Hepatocyte (in vitro differentiated cells): Measurements from ENCODE around the gene MAGI2.

Experiments used
- EZH2 ChIP-seq: fragments of 200-600 bp; sonication (generic); IDR thresholded peaks from 2 replicates; pipeline ENCODE4 v1.6.1; 2016; ENCODE audit warnings: antibody characterized with exemption, mild to moderate bottlenecking, borderline replicate concordance
- TF ChIP-seq, protein P1 (sequence below): fragments of 200-600 bp; sonication (generic); IDR thresholded peaks from 2 replicates; pipeline ENCODE4 v1.5.1; 2016; ENCODE audit warnings: antibody characterized with exemption, mild to moderate bottlenecking; ENCODE audit not compliant: poor library complexity

DNA sequence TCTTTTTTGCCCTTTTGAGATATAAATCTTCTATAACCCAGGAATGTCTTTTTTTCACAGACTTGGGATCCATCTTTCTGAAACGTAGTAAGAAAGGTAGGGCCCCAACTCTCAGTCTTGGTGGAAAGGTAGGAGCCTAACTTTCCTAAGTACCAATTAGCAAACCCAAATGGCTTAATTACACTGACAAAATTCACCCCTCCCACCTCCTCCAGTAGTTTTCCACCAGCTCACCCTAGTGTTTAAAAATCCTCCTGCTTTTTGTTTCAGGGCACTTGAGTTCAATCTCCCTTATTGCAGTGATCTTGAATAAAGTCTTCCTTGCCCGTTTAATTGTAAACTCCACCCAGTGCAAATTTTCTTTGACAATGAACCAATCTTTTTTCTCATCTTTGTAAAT, 1054.9 kb downstream of the MAGI2 start:
- TF ChIP-seq, protein P1, sequence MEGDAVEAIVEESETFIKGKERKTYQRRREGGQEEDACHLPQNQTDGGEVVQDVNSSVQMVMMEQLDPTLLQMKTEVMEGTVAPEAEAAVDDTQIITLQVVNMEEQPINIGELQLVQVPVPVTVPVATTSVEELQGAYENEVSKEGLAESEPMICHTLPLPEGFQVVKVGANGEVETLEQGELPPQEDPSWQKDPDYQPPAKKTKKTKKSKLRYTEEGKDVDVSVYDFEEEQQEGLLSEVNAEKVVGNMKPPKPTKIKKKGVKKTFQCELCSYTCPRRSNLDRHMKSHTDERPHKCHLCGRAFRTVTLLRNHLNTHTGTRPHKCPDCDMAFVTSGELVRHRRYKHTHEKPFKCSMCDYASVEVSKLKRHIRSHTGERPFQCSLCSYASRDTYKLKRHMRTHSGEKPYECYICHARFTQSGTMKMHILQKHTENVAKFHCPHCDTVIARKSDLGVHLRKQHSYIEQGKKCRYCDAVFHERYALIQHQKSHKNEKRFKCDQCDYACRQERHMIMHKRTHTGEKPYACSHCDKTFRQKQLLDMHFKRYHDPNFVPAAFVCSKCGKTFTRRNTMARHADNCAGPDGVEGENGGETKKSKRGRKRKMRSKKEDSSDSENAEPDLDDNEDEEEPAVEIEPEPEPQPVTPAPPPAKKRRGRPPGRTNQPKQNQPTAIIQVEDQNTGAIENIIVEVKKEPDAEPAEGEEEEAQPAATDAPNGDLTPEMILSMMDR: no peak
- no peak for TF ChIP-seq EZH2
